Measurements from ENCODE around the gene ZIC3.

The ZIC3 gene

DNA sequence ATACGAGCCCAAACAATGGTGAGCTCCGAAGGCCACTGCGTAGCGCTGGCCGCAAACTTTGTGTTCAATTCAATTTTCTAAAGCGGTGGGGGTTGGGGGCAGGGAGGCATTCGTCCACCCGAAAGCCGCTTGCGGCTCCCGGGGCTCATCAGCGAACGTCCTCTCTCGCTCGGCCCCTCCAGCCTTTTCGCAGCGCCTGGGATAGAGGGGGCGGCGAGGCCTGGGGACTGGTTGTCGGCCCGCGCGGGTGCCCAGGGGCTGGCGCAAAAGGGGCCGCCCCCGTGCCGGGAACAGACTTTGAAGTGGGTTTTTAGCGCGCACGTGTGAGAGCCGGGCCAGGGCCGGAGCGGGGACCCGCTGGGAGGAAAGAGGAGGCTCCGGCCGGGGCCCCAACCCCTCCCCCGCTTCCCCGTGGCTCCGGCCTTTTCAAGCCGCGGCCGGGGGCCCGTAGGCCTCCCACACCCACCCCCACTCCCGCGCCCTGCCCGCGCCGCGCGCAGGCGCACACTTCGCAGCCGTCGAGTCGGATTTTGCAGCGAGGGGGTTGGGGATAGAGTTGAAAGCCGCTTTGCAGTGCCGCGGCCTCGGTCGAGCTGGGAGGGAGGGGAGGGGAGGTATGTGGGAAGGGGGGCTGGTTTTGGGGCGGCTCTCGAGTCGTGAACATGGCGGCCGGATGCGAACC, 8.3 kb downstream of the ZIC3 start:
- no peak for DNase-seq

GRCh38 chrX:137574784-137575293, 8.9 kb downstream of the ZIC3 start:
- no peak for DNase-seq

DNA sequence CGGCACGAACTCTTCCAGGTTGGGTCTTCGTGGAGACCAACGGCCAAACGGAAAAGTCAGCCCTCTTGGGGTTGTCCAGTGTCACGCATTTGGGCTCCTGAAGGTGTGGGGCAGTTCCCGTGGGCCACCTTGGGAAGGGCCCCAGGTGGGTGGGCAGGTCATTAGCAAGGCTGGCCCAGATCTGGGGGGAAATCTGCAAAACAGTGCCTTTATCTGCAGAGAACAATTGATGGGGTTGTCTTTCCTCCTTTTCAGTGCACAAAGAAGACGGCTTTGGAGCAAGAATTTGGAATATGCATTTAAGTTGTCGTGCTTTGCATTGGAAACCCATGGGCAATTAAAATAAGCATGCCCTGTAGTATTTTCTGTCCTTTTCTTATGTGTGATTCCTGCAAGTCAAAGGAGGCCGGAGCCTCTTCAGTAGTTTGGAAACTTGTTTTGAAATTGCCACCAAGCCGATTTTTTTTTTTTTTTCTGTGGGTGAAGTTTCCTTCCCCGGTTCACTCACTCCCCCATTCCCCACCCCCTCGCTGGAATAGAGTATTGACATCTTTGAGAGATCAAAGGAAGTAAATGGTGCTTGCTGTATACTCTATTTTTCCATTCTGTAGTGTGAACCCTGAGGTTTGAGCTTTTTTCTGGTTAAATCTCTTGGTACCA, 9.8 kb downstream of the ZIC3 start:
- no peak for DNase-seq

GRCh38 chrX:137587151-137587550, 21.2 kb downstream of the ZIC3 start:
- no peak for DNase-seq

- no peak for DNase-seq
Observed at GRCh38 chrX:137600769-137601168, 34.8 kb downstream of the ZIC3 start.

Measured in NCI-H446 (cell line).